SK-N-SH treated with all-trans-retinoic acid at 6 μM for 48 hours (cell line): ENCODE data around the gene ZNF217.
"Not testable (repeated sequence)": the region's sequence is repeated elsewhere in the genome, so short reads cannot be mapped to it uniquely, and the experiment has no call there.

Source experiments
- ATAC-seq: fragments of 200-7000 bp; cut with Tn5 transposase; 3 replicates; pipeline ENCODE4 v1.9.1; 2020; ENCODE audit warnings: mild to moderate bottlenecking, moderate library complexity
- ARNTL ChIP-seq: fragments of 450-650 bp; formaldehyde crosslinking; IDR thresholded peaks from 2 replicates; pipeline ENCODE4 v1.5.0; 2020; ENCODE audit warnings: low read depth, mild to moderate bottlenecking, moderate library complexity, borderline replicate concordance
- BACH2 ChIP-seq: fragments of 250-450 bp; sonication (Bioruptor Pico); IDR thresholded peaks from 2 replicates; pipeline ENCODE4 v1.9.0; 2021; ENCODE audit warnings: mild to moderate bottlenecking, borderline replicate concordance
- CSDC2 ChIP-seq: fragments of 250-450 bp; sonication (Bioruptor Pico); IDR thresholded peaks from 2 replicates; pipeline ENCODE4 v1.5.0; 2020; ENCODE audit warnings: mild to moderate bottlenecking, moderate library complexity
- ESRRG ChIP-seq: fragments of 250-450 bp; sonication (Bioruptor Pico); IDR thresholded peaks from 2 replicates; pipeline ENCODE4 v1.6.1; 2021; ENCODE audit warnings: mild to moderate bottlenecking
- GLIS3 ChIP-seq: fragments of 250-450 bp; sonication (Bioruptor Pico); IDR thresholded peaks from 2 replicates; pipeline ENCODE4 v1.5.0; 2020; ENCODE audit warnings: mild to moderate bottlenecking, moderate library complexity
- ISL1 ChIP-seq: fragments of 250-450 bp; sonication (Bioruptor Pico); IDR thresholded peaks from 2 replicates; pipeline ENCODE4 v2.1.2; 2022; ENCODE audit warnings: mild to moderate bottlenecking, moderate library complexity
- OSR1 ChIP-seq: fragments of 250-450 bp; sonication (Bioruptor Pico); IDR thresholded peaks from 2 replicates; pipeline ENCODE4 v1.8.0; 2022; ENCODE audit warnings: moderate library complexity, mild to moderate bottlenecking, inconsistent platforms
- PPARA ChIP-seq: fragments of 250-450 bp; sonication (Bioruptor Pico); IDR thresholded peaks from 2 replicates; pipeline ENCODE4 v1.5.0; 2020; ENCODE audit warnings: mild to moderate bottlenecking, borderline replicate concordance
- RARB ChIP-seq: fragments of 250-450 bp; sonication (Bioruptor Pico); IDR thresholded peaks from 2 replicates; pipeline ENCODE4 v1.8.0; 2021; ENCODE audit warnings: mild to moderate bottlenecking, moderate library complexity
- SNAI2 ChIP-seq: fragments of 250-450 bp; sonication (Bioruptor Pico); IDR thresholded peaks from 2 replicates; pipeline ENCODE4 v1.5.0; 2020; ENCODE audit warnings: mild to moderate bottlenecking, moderate library complexity
- TCF4 ChIP-seq: fragments of 250-450 bp; sonication (Bioruptor Pico); IDR thresholded peaks from 2 replicates; pipeline ENCODE4 v1.8.0; 2021; ENCODE audit warnings: mild to moderate bottlenecking, moderate library complexity, borderline replicate concordance
- ZC3H10 ChIP-seq: fragments of 250-450 bp; sonication (Bioruptor Pico); IDR thresholded peaks from 2 replicates; pipeline ENCODE4 v1.5.1; 2021; ENCODE audit warnings: mild to moderate bottlenecking, moderate library complexity
- ZFP3 ChIP-seq: fragments of 250-450 bp; sonication (Bioruptor Pico); IDR thresholded peaks from 2 replicates; pipeline ENCODE4 v1.5.0; 2020; ENCODE audit warnings: mild to moderate bottlenecking, moderate library complexity
- ZFP30 ChIP-seq: fragments of 450-650 bp; formaldehyde crosslinking; IDR thresholded peaks from 2 replicates; pipeline ENCODE4 v1.5.0; 2022; ENCODE audit warnings: mild to moderate bottlenecking, moderate library complexity
- ZNF565 ChIP-seq: fragments of 450-650 bp; formaldehyde crosslinking; conservative IDR thresholded peaks from 2 replicates; pipeline ENCODE4 v1.5.0; 2020; ENCODE audit warnings: low read depth, mild to moderate bottlenecking, moderate library complexity
- ZNF70 ChIP-seq: fragments of 450-650 bp; formaldehyde crosslinking; IDR thresholded peaks from 2 replicates; pipeline ENCODE4 v1.5.0; 2020; ENCODE audit warnings: mild to moderate bottlenecking, moderate library complexity
- ZNF8 ChIP-seq: fragments of 450-650 bp; formaldehyde crosslinking; IDR thresholded peaks from 2 replicates; pipeline ENCODE4 v1.5.0; 2020; ENCODE audit warnings: mild to moderate bottlenecking, moderate library complexity
- TF ChIP-seq, protein P1 (sequence below): fragments of 250-450 bp; sonication (Bioruptor Pico); IDR thresholded peaks from 2 replicates; pipeline ENCODE4 v1.5.0; 2020; ENCODE audit warnings: mild to moderate bottlenecking, moderate library complexity
- TF ChIP-seq, protein P2 (sequence below): fragments of 250-450 bp; sonication (Bioruptor Pico); IDR thresholded peaks from 2 replicates; pipeline ENCODE4 v1.5.1; 2020; ENCODE audit warnings: low read depth, mild to moderate bottlenecking, moderate library complexity

The ZNF217 gene

DNA sequence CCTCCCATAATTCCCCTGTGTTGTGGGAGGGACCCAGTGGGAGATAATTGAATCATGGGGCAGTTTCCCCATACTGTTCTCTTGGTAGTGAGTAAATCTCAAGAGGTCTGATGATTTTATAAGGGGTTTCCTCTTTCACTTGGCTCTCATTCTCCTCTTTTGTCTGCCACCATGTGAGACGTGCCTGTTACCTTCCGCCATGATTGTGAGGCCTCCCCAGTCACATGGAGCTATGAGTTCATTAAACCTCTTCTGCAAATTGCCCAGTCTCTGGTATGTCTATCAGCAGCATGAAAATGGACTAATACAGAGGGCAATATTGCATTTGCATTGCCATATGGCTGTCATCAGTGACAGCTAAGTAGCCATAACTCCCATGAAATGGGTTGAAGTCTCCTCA lies 63.2 kb downstream of the ZNF217 start:
- no peak for ATAC-seq
- no peak for TF ChIP-seq ZC3H10
- TF ChIP-seq TCF4 (CRISPR knock-in tag) = no peak
- no peak for TF ChIP-seq PPARA
- TF ChIP-seq SNAI2 (CRISPR knock-in tag) = no peak
- TF ChIP-seq GLIS3 (CRISPR knock-in tag) = no peak
- TF ChIP-seq, protein P1, sequence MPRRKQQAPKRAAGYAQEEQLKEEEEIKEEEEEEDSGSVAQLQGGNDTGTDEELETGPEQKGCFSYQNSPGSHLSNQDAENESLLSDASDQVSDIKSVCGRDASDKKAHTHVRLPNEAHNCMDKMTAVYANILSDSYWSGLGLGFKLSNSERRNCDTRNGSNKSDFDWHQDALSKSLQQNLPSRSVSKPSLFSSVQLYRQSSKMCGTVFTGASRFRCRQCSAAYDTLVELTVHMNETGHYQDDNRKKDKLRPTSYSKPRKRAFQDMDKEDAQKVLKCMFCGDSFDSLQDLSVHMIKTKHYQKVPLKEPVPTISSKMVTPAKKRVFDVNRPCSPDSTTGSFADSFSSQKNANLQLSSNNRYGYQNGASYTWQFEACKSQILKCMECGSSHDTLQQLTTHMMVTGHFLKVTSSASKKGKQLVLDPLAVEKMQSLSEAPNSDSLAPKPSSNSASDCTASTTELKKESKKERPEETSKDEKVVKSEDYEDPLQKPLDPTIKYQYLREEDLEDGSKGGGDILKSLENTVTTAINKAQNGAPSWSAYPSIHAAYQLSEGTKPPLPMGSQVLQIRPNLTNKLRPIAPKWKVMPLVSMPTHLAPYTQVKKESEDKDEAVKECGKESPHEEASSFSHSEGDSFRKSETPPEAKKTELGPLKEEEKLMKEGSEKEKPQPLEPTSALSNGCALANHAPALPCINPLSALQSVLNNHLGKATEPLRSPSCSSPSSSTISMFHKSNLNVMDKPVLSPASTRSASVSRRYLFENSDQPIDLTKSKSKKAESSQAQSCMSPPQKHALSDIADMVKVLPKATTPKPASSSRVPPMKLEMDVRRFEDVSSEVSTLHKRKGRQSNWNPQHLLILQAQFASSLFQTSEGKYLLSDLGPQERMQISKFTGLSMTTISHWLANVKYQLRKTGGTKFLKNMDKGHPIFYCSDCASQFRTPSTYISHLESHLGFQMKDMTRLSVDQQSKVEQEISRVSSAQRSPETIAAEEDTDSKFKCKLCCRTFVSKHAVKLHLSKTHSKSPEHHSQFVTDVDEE (CRISPR knock-in tag) = no peak
- TF ChIP-seq ZNF8 = no peak
- no peak for TF ChIP-seq ARNTL
- TF ChIP-seq ZFP30 (CRISPR knock-in tag) = no peak
- no peak for TF ChIP-seq ZNF565 (CRISPR knock-in tag)
- TF ChIP-seq, protein P2, sequence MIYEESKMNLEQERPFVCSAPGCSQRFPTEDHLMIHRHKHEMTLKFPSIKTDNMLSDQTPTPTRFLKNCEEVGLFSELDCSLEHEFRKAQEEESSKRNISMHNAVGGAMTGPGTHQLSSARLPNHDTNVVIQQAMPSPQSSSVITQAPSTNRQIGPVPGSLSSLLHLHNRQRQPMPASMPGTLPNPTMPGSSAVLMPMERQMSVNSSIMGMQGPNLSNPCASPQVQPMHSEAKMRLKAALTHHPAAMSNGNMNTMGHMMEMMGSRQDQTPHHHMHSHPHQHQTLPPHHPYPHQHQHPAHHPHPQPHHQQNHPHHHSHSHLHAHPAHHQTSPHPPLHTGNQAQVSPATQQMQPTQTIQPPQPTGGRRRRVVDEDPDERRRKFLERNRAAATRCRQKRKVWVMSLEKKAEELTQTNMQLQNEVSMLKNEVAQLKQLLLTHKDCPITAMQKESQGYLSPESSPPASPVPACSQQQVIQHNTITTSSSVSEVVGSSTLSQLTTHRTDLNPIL (CRISPR knock-in tag) = no peak
- TF ChIP-seq ESRRG = no peak
- no peak for TF ChIP-seq RARB (CRISPR knock-in tag)
- TF ChIP-seq BACH2 (CRISPR knock-in tag) = no peak
- no peak for TF ChIP-seq ZFP3 (CRISPR knock-in tag)

DNA sequence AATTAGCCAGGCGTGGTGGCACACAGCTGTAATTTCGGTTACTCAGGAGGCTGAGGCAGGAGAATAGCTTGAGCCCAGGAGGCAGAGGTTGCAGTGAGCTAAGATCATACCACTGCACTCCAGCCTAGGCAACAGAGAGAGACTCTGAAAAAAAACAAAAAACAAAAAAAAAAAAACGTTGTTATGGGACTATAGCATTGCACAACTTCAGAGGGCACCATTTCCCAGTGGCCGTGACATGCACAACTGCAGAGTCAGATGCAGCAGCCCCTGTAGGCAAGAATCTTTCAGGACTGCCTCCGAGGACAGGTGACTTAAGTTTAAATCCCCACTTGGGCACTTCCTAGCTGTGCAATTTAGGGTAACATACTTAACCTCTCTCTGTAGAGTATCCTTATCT lies 64.0 kb downstream of the ZNF217 start:
- no peak for TF ChIP-seq RARB (CRISPR knock-in tag)
- TF ChIP-seq, all 23 proteins: peak for 0
- ATAC-seq = no peak

DNA sequence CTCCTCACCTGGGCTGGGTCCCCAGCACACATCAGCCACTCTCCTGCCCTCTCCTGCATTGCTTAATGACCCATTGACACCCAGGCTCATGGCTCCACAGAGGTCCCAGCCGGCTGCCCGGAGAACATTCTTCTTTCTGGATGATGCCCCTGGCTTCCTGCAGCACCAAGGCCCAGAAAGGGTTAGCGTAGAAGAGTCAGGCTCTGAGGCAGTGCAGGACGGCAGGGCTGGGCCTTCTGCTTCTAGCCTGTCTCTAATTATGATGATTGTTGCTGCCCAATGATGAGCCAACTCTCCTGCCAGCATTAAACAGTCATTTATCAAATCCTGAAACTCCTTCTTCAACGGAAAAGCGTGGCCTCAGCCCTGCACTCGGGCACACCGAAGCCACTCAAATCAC lies 66.4 kb downstream of the ZNF217 start:
- no peak for ATAC-seq

DNA sequence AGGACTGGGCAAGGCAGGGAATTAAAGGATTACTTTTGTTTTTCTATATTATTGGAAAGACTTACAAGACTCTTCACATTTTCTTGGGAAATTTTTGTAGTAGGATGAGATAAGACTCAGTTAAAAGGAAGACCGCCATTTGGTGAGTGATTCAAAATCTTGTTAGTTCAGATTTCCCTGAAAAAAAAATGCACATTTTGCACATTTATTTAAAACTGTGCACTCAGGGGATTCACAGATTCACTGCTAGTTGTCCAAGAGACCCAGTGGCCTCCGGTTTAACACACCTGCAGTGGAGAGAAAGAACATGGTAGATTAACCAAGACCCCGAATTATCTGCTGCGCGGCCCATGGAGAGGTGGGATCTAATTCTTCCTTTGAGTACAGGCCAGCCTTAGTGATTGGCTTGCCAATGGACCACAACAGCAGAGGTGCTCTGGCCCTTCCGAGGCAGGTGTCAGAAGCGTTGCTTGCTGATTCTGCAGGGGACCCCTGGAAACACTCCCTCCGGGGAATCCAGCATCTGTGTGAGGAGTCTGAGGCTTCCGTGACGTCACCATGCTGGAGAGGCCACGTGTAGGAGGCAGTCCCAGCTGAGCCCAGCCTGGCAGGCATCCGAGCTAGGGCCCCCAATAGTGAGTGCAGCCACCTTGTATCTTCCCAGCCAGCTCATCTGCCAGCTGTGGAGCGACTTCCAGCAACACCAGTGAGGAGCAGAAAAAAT lies 68.9 kb downstream of the ZNF217 start:
- TF ChIP-seq BACH2 (CRISPR knock-in tag) (no peak), CSDC2 (CRISPR knock-in tag) (no peak), SNAI2 (CRISPR knock-in tag) (no peak), ISL1 (CRISPR knock-in tag) (no peak)
- ATAC-seq = no peak

More for the DNA sequence above, 66.4 kb downstream of the ZNF217 start:
- no peak for TF ChIP-seq ESRRG
- TF ChIP-seq GLIS3 (CRISPR knock-in tag) = no peak
- TF ChIP-seq ZNF8 = no peak
- TF ChIP-seq OSR1 (CRISPR knock-in tag) = no peak

DNA sequence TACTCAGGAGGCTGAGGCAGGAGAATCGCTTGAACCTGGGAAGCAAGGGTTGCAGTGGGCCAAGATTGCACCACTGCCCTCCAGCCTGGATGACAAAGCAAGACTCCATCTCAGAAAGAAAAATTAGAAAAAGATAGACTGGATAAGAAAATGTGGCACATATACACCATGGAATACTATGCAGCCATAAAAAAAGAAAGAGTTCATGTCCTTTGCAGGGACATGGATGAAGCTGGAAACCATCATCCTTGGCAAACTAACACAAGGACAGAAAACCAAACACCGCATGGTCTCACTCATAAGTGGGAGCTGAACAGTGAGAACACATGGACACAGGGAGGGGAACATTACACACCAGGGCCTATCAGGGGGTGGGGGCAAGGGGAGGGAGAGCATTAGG lies 70.0 kb downstream of the ZNF217 start:
- ATAC-seq = not testable (repeated sequence)

DNA sequence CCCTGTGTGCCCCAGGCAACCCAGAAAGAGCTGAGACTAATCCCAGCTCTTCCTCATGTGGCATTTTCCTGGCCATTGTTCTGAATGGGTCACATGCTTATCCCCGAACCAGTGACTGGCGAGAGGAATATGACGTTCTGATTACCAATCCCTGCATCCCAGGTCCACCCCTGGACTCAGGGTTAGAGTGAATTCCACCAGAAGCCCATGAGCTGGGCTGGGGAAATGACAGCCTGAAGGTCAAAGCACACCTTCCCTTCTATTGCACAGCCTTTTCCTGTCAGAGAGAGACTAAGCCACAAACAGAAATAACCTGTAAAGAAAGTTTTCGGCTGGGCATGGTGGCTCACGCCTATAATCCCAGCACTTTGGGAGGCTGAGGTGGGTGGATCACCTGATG lies 70.9 kb downstream of the ZNF217 start:
- ATAC-seq = no peak

DNA sequence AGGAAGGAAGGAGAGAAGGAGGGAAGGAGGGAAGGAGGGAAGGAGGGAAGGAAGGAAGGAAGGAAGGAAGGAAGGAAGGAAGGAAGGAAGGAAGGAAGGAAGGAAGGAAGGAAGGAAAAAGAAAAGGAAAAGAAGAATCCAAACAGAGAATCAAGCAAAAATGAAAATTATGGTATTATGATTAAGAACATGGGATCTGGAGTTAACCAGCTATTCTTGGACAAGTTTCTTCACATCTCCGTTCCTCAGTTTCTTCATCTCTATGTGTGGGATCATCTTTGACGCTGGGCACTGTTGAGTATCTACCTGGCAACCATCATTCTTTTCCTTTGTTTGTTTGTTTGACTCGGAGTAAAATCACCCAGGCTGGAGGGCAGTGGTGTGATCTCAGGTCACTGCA lies 71.6 kb downstream of the ZNF217 start:
- ATAC-seq = no peak

More for the DNA sequence above, 70.9 kb downstream of the ZNF217 start:
- no peak for TF ChIP-seq ZC3H10
- TF ChIP-seq, all 23 proteins: peak for 0

DNA sequence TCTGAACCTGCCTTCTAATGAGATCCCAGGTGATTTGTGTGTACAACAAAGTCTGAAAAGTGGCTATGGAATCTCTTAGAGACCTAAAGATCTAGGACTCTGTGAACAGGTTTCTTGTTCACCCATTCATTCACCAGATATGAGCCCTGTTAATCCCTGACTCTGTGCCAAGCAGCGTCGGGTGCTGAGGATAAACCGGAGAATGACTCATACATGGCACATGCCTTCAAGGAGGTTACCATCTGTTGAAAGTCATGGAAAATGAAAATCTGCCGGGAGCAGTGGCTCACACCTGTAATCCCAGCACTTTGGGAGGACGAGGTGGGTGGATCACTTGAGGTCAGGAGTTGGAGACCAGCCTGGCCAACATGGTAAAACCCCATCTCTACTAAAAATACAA lies 72.2 kb downstream of the ZNF217 start:
- not testable (repeated sequence) for ATAC-seq

More for the DNA sequence above, 71.6 kb downstream of the ZNF217 start:
- no peak for TF ChIP-seq PPARA
- TF ChIP-seq GLIS3 (CRISPR knock-in tag) = no peak
- TF ChIP-seq ZNF70 (CRISPR knock-in tag) = no peak
- TF ChIP-seq ZFP30 (CRISPR knock-in tag) = no peak
- no peak for TF ChIP-seq CSDC2 (CRISPR knock-in tag)
- no peak for TF ChIP-seq ARNTL
- TF ChIP-seq TCF4 (CRISPR knock-in tag) = no peak
